Stomach smooth muscle (tissue), 2 donors: ENCODE measurements around the gene ATRIP.
A peak's percentile ranks its signal among the peaks of the same experiment; 100 is the strongest.

Source experiments
- H3K27ac ChIP-seq: one replicate; pipeline ENCODE4 v1.7.0; 2013; ENCODE audit warnings: mild to moderate bottlenecking, low read length, inconsistent platforms
- H3K27me3 ChIP-seq, 2 donors: one replicate each; pipeline ENCODE4 v1.7.0; 2013; ENCODE audit warnings: low read length in 2 of 2; ENCODE audit not compliant: insufficient read depth in 2 of 2, control insufficient read depth in 1 of 2
- H3K36me3 ChIP-seq, 2 donors: one replicate each; pipeline ENCODE4 v1.7.0; 2013; ENCODE audit warnings: low read length in 2 of 2; ENCODE audit not compliant: control insufficient read depth in 2 of 2, insufficient read depth in 2 of 2
- H3K4me1 ChIP-seq: one replicate; pipeline ENCODE4 v1.7.0; 2013; ENCODE audit warnings: low read length; ENCODE audit not compliant: control insufficient read depth, insufficient read depth
- H3K4me3 ChIP-seq, 2 donors: one replicate each; pipeline ENCODE4 v1.7.0; 2013; ENCODE audit warnings: low read length in 2 of 2
- H3K9ac ChIP-seq, 2 donors: one replicate each; pipeline ENCODE4 v1.7.0; 2013; ENCODE audit warnings: low read length in 2 of 2, mild to moderate bottlenecking in 1 of 2
- H3K9me3 ChIP-seq, 2 donors: one replicate each; pipeline ENCODE4 v1.7.0; 2013; ENCODE audit warnings: low read length in 2 of 2; ENCODE audit not compliant: control insufficient read depth in 2 of 2
- donor health status: healthy.
- donor health status: Pancreatic carcinoma.

The ATRIP gene

DNA sequence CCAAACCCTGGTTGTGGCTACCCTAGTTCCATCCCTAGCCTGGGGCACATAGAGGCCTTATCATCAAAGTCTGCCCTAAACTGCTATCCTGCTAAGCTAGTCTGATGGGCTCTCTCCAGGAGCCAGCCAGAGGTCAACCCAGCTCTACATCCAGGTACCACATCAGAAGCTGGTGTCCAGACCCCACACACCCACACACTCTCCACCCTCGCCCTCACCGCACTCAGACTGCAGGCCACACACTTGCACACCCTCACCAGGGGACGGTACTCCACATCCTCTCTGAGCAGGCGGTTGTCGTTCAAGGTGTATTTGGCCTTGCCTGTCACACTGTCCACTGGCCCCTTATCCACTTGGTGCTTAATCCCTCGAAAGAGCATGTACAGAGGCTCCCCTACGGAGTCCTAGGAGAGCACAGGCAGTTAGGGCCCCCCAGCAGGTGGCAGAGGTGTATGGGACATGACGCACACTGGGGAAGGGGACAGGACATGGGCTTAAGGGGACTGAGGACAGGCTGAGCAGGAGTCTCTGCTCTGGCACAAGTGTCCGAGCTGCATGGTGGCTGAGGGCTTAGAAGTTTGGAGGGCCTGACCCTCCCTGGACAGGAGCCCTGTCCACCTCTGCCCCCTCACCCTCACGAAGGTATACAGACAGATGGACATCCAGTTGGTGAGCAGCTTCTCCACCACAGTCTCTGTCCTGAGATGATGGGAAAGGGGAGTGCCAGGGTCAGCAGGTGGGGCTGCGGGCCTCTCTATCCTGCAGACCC is 34.7 kb upstream of the ATRIP start:
- Histone ChIP-seq H3K4me3 (no peak overlapping the region), H3K9me3 (no peaks in the 10 kb centered on the region), H3K27ac (peak overlapping the region; percentile 64), H3K36me3 (peaks cover 31 to 76% of the 10 kb centered on the region in 2 donors), H3K27me3 (no peaks in the 10 kb centered on the region), H3K9ac (no peak overlapping the region), H3K4me1 (peaks cover 21% of the 10 kb centered on the region)

DNA sequence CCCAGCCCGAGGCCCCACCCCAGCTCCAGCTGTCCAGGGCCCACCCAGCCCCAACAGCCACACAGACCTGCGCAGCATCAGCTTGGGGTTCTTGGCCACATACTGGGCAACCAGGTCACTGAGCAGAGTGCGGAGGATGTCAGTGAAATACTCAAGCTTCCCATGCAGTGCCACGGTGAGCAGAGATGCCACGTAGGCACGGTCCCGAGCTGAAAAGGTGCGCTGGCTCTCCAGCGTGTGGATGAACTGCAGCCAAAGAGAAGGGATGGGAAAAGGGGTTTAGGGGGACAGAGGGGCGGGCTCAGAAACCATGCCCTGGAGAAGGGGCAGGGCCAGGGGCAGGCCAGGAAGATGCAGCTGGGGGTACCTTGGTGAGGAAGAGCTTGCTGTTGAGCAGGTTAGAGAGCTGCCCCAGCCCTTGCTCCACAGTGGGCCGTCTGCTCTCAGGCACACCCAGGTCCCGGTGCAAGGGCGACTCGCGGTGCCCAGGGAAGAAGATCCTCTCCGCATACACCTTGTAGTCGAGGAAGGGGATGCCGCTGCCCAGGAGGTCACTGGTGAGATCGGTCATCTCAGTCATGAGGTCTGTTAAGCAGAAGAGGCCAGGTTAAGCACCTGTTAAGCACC is 34.0 kb upstream of the ATRIP start:
- no peak overlapping the region for H3K4me3 ChIP-seq
- peaks cover 34 to 75% of the 10 kb centered on the region in 2 donors for H3K36me3 ChIP-seq
- H3K4me1 ChIP-seq: peaks cover 22% of the 10 kb centered on the region
- H3K9me3 ChIP-seq: no peaks in the 10 kb centered on the region
- peak overlapping the region; percentile 64 for H3K27ac ChIP-seq
- H3K27me3 ChIP-seq: no peaks in the 10 kb centered on the region
- no peak overlapping the region for H3K9ac ChIP-seq

DNA sequence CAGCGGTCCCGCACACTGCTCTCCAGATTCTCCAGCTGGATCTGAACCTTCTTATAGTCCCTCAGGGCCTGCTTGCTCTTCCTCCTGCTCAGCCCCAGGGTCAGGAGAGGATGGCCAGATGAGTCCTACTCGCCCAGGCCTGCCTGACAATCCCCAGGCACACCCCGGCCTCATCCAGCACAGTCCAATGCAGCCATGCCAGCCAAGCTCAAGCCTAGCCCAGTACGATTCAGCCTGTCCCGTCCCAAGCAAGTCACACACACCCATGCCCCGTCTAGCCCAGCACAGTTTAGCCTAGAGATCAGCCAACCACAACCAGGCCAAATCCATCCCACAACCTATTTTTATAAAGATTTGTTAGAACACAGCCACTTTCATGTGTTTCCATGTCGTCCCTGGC is 33.5 kb upstream of the ATRIP start:
- no peaks in the 10 kb centered on the region for H3K9me3 ChIP-seq
- no peak overlapping the region for H3K4me3 ChIP-seq
- peaks cover 34 to 79% of the 10 kb centered on the region in 2 donors for H3K36me3 ChIP-seq
- H3K4me1 ChIP-seq: peaks cover 22% of the 10 kb centered on the region
- H3K27ac ChIP-seq: peak overlapping the region; percentile 64
- no peaks in the 10 kb centered on the region for H3K27me3 ChIP-seq
- H3K9ac ChIP-seq: no peak overlapping the region

DNA sequence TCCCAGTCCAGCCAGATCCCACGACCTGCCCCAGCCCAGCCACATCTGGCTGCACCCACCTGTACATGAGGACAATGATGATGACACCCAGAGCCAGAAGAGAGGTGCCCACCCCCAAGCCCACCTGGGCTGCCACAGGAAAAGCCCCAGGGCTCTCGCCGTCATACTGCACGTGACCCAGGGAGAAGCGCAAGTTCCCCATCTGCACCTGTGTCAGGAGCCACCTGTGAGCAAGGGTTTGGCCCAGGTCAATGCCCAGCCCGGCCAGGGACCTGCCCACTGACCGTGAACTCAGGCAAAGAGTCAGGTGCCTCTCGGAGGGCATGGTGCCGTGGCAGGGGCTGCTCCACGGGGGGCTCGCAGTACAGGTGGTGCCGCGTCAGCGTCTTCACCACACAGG is 32.9 kb upstream of the ATRIP start:
- Histone ChIP-seq H3K36me3 (peaks cover 37 to 80% of the 10 kb centered on the region in 2 donors), H3K27ac (peak overlapping the region; percentile 64), H3K9me3 (no peaks in the 10 kb centered on the region)

DNA sequence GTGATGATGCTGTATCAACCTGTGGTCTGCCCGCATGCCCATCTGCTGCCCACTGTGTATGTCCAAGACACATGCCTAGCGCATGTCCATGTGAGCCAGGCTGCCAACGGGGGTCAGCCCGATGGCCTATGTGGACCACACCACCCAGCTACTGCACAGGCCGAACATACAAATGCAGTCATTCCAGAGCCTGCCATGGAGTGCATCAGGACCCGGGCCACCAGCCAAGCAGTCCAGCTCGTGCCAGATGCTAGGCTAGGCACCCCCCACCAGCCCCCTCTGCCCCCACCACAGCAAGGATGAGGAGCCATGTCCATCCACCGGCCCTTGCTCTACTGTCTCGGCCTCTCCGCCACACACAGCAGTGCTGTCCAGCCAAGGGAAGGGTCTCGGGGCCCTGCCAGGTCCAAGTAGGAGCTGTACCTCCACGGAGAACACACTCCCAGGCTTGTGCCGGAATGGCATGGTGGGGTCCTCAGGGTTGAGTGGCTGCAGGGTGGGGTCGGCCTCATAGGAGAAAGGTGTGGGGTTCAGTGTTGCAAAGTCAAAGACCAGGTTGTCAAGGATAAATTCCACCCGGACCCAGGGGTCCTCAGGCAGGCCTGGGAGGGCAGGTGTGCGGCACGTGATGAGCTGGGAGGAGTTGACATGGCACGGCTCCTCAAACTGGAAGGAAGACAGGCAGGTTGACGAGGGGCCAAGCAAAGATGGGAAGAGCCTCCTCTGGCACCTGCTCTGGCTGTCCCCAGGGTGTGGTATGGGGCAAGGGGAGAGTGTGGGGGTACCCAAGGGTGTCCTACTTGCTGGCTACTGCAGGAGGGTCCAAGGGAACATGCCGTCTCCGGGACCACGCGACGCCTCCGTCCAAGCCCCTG is 31.9 kb upstream of the ATRIP start:
- no peak overlapping the region for H3K9ac ChIP-seq
- H3K27ac ChIP-seq: peak overlapping the region; percentile 64
- peak overlapping the region in 1 of 2 donors; percentile 29 for H3K4me3 ChIP-seq
- H3K36me3 ChIP-seq: peaks cover 29 to 79% of the 10 kb centered on the region in 2 donors
- H3K9me3 ChIP-seq: no peaks in the 10 kb centered on the region
- no peaks in the 10 kb centered on the region for H3K27me3 ChIP-seq
- peaks cover 24% of the 10 kb centered on the region for H3K4me1 ChIP-seq

More for the DNA sequence above, 32.9 kb upstream of the ATRIP start:
- no peak overlapping the region for H3K9ac ChIP-seq
- H3K4me1 ChIP-seq: peaks cover 22% of the 10 kb centered on the region
- no peak overlapping the region for H3K4me3 ChIP-seq
- no peaks in the 10 kb centered on the region for H3K27me3 ChIP-seq

DNA sequence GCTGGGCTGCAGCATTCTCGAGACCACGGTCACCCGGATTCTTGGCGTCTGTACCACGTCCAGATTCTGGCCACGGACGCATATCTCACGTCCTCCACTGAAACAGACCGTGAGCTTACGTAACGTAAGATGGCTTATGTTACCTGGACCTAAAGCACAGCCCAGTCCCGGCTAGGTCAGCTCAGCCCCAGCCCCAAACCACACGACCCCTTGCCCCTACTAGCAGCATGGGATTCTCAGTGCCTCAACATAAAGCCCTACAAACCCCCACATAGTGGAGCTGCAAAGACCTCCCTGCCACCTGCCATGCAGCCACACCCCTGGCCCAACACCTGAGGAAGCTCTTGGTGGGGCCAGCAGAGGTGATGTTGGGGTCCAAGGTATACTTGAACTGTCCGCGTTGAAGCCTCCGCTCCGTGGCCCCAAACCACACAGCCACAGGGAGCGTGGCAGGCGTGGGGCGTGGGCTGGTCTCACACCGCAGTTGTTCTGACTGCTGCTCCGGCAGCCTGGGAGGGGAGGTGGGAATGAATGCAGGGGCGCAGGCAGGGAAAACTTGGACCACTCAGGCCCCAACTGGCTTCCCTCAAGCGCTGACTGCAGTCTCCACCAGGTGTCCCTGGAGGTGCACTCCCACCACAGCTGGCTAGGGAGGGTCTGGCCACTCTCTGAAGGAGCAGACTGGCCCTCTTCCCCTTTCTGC is 31.1 kb upstream of the ATRIP start:
- Histone ChIP-seq H3K27me3 (no peaks in the 10 kb centered on the region), H3K27ac (peak overlapping the region; percentile 46), H3K4me1 (peaks cover 24% of the 10 kb centered on the region), H3K4me3 (no peak overlapping the region), H3K9me3 (no peaks in the 10 kb centered on the region), H3K9ac (no peak overlapping the region), H3K36me3 (peaks cover 24 to 71% of the 10 kb centered on the region in 2 donors)

DNA sequence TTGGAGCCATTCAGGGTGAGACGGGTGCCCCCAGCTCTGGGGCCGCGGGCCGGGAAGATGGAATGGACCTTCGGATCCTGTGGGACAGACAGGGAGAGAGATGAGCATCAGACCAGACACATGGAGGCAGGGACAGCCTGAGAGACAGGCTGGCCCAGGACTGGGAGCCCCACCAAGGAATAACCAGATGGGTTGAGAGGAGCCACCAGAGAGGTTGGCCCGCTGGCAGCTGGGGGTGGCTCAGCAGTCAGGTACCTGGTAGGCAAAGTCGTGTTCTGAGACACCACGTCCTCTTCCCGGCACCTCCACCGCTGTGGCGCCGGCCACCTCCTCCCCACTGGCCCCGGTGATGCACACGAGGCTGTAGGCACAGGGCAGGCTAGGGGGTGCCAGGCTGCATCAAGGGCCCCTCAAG is 30.4 kb upstream of the ATRIP start:
- H3K9me3 ChIP-seq: no peaks in the 10 kb centered on the region
- H3K27me3 ChIP-seq: no peaks in the 10 kb centered on the region
- peaks cover 24% of the 10 kb centered on the region for H3K4me1 ChIP-seq
- H3K9ac ChIP-seq: no peak overlapping the region
- peaks cover 23 to 70% of the 10 kb centered on the region in 2 donors for H3K36me3 ChIP-seq
- H3K4me3 ChIP-seq: no peak overlapping the region
- H3K27ac ChIP-seq: peak overlapping the region; percentile 46

DNA sequence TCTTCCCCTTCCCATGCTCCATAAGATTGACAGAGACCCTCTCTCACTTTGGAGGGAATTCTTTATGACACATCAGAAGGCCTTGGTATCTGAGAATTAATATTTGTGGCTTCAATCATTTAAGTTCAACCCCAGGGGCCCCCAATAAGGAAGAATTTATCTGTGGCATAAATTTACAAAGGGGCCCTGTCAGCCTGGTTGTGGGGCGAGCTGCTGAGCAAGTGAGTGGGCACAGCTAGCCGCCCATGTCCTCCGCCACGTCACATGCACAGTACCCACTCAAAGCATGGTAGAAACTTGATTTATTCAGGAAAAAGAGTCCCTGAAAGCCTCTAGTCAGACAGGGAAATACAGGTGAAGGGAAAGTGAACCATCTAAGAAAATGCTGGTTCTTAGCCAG is 30.0 kb upstream of the ATRIP start:
- Histone ChIP-seq H3K4me1 (peaks cover 24% of the 10 kb centered on the region), H3K27me3 (no peaks in the 10 kb centered on the region), H3K9me3 (no peaks in the 10 kb centered on the region), H3K27ac (no peak overlapping the region), H3K4me3 (no peak overlapping the region), H3K9ac (no peak overlapping the region), H3K36me3 (peaks cover 22 to 66% of the 10 kb centered on the region in 2 donors)

DNA sequence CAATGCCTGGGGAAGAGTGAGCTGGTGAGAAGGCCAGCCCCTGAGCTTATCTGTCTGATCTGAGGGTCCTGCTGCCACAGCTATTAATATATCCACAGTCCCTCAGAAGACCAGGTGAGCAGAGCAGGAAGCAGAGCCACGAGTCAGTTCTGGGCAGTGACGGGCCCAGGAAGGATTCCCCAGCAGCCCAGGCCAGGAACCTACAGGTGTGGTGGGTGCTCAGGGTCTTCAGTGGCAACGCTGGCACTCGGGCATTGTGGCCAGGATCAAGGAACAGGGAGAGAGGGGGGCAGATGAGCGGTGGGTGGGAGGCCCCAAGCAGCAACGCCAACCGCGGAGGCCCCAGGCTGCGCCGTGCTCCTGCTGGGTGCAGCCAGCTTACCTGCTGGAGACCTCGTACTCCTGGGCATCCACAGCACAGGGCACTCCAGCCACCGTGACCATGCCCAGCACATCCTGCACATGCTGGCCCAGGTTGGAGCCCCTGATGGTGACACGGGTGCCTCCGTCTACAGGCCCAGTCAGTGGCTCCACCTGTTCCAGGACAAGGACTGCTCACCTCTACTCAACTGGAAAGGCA is 28.9 kb upstream of the ATRIP start:
- Histone ChIP-seq H3K36me3 (peaks cover 11 to 58% of the 10 kb centered on the region in 2 donors), H3K9ac (no peak overlapping the region), H3K27ac (peak overlapping the region; percentile 18), H3K27me3 (no peaks in the 10 kb centered on the region), H3K4me3 (no peak overlapping the region), H3K9me3 (no peaks in the 10 kb centered on the region), H3K4me1 (peaks cover 28% of the 10 kb centered on the region)

DNA sequence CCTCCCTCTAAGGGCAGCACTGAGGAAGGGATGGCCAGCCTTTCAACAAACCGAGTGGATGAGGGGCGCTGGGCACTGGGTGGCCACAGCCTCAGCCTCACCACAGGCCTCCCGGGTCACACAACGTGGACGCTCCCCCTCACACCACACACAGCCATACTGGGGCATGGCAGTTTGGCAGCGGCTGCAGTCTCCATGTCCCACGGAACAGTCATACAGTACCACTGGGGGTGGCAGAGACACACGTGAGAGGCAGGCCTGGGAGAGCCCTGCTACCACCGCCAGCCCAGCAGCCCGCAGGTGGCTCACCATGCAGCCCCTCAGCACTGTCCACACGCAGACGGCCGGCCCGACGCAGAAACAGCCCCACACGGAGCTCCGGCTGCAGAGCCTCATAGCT is 28.4 kb upstream of the ATRIP start:
- H3K4me1 ChIP-seq: peaks cover 32% of the 10 kb centered on the region
- H3K27ac ChIP-seq: peak overlapping the region; percentile 18
- H3K9ac ChIP-seq: no peak overlapping the region
- peaks cover 11 to 54% of the 10 kb centered on the region in 2 donors for H3K36me3 ChIP-seq
- no peak overlapping the region for H3K4me3 ChIP-seq
- H3K9me3 ChIP-seq: no peaks in the 10 kb centered on the region
- H3K27me3 ChIP-seq: no peaks in the 10 kb centered on the region
